ENCODE measurements around the gene CORT. TPM values are rescaled to one million over a fixed set of nuclear protein-coding genes. Genes with fewer than 3 reads are reported as not detected.

Gene CORT
- total RNA-seq, 4 donors from 2014 or later = not detected

DNA sequence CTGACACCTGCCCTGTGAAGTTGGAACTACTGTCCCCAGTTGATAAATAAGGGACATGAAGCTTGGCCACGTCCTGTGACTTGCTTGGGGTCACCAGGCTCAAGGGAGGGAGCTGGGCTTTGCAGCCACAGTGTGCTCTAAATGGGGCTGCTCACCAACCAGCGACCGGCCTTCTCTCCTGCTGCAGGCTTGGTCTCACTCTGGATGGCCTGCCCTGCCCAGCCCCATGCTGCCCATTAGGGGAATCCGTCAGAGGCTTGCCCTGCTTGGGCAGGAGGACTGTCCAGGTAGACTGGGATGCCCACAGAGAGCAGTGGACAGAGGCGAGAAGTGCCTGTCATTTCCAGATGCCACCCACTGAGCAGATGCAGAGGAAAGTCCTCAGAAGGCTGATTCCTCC lies 20.8 kb upstream of the CORT start:
- Histone ChIP-seq H3K27me3 (no peaks in the 10 kb centered on the region), H3K9me3 (no peaks in the 10 kb centered on the region), H3K4me3 (no peak overlapping the region), H3K36me3 (no peaks in the 10 kb centered on the region), H3K27ac (no peak overlapping the region), H3K4me1 (peaks cover 0 to 34% (median 7%) of the 10 kb centered on the region in 3 donors)
- 80% methylated on average over 1 of the region's 5 CpGs; no CpG with 5 or more reads in 1 of the 2 donors for WGBS, 2 donors (ENCODE audit: low coverage in 1 of 2)
- TF ChIP-seq EP300 (IDR thresholded peaks at IDR 0.05) = no peak
- TF ChIP-seq POLR2AphosphoS5 (IDR thresholded peaks at IDR 0.05) = no peak
- no peak for ATAC-seq

DNA sequence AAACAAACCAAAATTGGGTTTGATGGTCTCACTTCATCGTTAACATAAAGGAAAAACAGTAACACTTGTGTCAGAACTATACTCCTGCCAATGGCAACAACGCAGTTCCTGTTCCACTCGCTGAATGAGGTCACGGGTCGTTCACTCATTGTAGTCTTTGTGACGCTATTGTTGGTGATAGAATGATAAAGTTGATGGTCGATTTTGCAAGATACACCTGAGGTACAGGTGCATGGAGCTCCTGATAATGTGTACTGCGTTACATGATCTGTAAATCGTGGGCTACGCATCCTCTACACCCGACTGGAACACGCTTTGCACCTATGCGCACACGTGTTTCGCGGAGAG lies 20.0 kb upstream of the CORT start:
- Histone ChIP-seq H3K9me3 (no peaks in the 10 kb centered on the region), H3K4me3 (peak overlapping the region; percentile 69 to 81), H3K4me1 (peaks cover 0 to 34% (median 7%) of the 10 kb centered on the region in 3 donors), H3K36me3 (peaks cover 0 to under 1% of the 10 kb centered on the region in 2 donors), H3K27ac (peak overlapping the region in 3 of 4 donors; percentile 82 to 84 (median 84)), H3K27me3 (no peaks in the 10 kb centered on the region)
- ATAC-seq = no peak
- TF ChIP-seq, protein P1, sequence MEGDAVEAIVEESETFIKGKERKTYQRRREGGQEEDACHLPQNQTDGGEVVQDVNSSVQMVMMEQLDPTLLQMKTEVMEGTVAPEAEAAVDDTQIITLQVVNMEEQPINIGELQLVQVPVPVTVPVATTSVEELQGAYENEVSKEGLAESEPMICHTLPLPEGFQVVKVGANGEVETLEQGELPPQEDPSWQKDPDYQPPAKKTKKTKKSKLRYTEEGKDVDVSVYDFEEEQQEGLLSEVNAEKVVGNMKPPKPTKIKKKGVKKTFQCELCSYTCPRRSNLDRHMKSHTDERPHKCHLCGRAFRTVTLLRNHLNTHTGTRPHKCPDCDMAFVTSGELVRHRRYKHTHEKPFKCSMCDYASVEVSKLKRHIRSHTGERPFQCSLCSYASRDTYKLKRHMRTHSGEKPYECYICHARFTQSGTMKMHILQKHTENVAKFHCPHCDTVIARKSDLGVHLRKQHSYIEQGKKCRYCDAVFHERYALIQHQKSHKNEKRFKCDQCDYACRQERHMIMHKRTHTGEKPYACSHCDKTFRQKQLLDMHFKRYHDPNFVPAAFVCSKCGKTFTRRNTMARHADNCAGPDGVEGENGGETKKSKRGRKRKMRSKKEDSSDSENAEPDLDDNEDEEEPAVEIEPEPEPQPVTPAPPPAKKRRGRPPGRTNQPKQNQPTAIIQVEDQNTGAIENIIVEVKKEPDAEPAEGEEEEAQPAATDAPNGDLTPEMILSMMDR (IDR thresholded peaks at IDR 0.05) = no peak
- TF ChIP-seq POLR2AphosphoS5 (IDR thresholded peaks at IDR 0.05) (no peak), EP300 (IDR thresholded peaks at IDR 0.05) (no peak), POLR2A (IDR thresholded peaks at IDR 0.05) (no peak)
- WGBS, 2 donors (ENCODE audit: low coverage in 1 of 2) = 14 to 34% methylated on average over 6 to 8 of the region's 16 CpGs

DNA sequence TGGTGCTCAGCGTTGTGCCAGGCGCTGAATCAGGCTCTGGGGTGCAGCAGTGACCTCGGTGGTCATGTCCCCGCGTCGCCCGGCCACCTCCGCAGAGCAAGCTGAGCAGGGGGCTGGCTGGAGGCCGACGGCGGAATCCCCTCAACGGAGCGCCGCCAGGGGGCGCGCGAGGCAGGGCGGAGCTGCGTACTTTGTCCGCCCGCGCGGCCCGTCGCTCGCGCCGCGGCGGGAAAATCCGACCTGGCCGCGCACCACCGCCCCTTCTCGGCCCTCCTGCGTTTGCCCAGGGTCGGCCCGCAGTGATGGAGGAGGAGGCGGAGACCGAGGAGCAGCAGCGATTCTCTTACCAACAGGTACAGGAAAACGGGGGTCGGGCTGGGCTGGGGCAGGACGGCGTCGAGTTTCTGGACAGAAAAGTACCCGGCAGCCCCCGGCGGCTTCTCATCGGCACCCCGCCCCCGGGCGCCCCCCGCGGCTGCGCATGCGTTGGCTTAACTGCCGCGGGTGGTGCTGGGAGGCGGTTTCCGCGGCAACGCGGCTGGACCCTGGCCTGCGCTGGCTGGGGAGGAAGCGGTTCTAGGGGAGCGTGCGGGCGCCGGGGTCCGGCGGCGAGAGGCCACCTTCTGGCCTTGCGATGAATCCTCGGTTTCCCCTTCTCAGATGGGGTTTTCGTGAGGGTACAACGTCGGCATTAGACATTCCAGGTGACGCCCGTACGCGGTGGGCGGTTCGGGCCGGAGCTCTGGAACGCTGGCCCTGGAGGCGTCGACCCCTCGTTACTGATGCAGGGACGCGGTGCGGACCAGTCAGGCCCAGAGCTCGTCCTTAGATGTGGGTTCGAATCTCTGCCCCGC lies 19.4 kb upstream of the CORT start, which contains the start of gene CENPS:
CENPS (plus strand) TSS at position 218 of the 854 bp plus-strand sequence; CDS start at position 303, 85 bp downstream.
- no peaks in the 10 kb centered on the region for H3K9me3 ChIP-seq
- H3K36me3 ChIP-seq = peaks cover 0 to 5% of the 10 kb centered on the region in 2 donors
- 0% methylated on average over 4 of the region's 95 CpGs; no CpG with 5 or more reads in 1 of the 2 donors for WGBS, 2 donors (ENCODE audit: low coverage in 1 of 2)
- H3K4me1 ChIP-seq = peaks cover 0 to 34% (median 7%) of the 10 kb centered on the region in 3 donors
- H3K27ac ChIP-seq = peak within 1 kb of the TSS in 3 of 4 donors; percentile 82 to 84 (median 84)
- H3K4me3 ChIP-seq = peak within 1 kb of the TSS; percentile 69 to 81
- H3K27me3 ChIP-seq = no peaks in the 10 kb centered on the region
- ATAC-seq = peak; percentile 98
- TF ChIP-seq POLR2A (IDR thresholded peaks at IDR 0.05) (peak; percentile 9 to 14), POLR2AphosphoS5 (IDR thresholded peaks at IDR 0.05) (peak; percentile 51), EP300 (IDR thresholded peaks at IDR 0.05) (no peak)
- TF ChIP-seq, protein P1 (IDR thresholded peaks at IDR 0.05) = peak; percentile 96 to 99 (median 99)

DNA sequence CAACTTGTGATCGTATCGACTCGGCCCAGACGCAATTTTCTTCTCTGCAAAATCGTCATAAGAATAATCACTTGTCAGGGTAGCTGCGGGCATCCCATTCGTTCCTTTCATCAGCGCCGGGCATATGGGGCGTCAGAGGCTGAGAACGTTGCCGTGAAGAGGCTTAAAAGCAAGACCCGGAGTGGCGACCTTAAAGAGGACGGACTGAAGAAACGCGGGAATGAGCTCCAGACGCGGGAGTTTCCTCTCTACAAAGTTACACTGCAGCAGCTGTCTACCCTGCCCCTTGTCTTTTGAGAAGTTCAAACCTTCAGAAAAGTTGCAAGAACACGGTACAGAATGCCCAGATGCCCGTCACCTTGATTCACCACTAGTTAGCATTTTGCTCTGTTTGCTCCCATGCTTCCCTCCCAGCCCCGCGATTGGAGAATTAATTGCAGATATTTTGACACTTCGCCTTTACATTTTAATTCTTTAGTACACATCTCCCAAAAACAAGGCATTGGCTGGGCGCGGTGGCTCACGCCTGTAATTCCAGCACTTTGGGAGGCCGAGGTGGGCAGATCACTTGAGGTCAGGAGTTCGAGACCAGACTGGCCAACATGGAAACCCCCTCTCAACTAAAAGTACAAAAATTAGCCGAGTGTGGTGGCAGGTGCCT lies 18.6 kb upstream of the CORT start:
- TF ChIP-seq POLR2AphosphoS5 (IDR thresholded peaks at IDR 0.05) (no peak), EP300 (IDR thresholded peaks at IDR 0.05) (no peak), POLR2A (IDR thresholded peaks at IDR 0.05) (no peak)
- TF ChIP-seq, protein P1 (IDR thresholded peaks at IDR 0.05) = no peak
- Histone ChIP-seq H3K4me1 (peaks cover 0 to 34% (median 7%) of the 10 kb centered on the region in 3 donors), H3K27ac (peak overlapping the region in 3 of 4 donors; percentile 82 to 84 (median 84)), H3K27me3 (no peaks in the 10 kb centered on the region), H3K4me3 (peak overlapping the region; percentile 69 to 81), H3K36me3 (peaks cover 0 to 5% of the 10 kb centered on the region in 2 donors), H3K9me3 (no peaks in the 10 kb centered on the region)
- 15 to 43% methylated on average over 5 to 15 of the region's 30 CpGs for WGBS, 2 donors (ENCODE audit: low coverage in 1 of 2)
- ATAC-seq = no peak
